IgD-negative memory B cell (primary cell): Measurements from ENCODE around the gene NHS. TPM values are rescaled to one million over a fixed set of nuclear protein-coding genes. Genes with fewer than 3 reads are reported as not detected.

ENCODE experiments used
- H3K27ac Mint-ChIP-seq, 3 donors: one replicate each; pipeline ENCODE4 v1.8.0; 2020 to 2022; ENCODE audit warnings: mild to moderate bottlenecking in 3 of 3, mixed read lengths in 3 of 3, moderate library complexity in 1 of 3
- H3K27me3 Mint-ChIP-seq: one replicate; pipeline ENCODE4 v1.8.0; 2021; ENCODE audit warnings: mixed read lengths
- H3K36me3 Mint-ChIP-seq: one replicate; pipeline ENCODE4 v1.8.0; 2020; ENCODE audit warnings: mild to moderate bottlenecking, mixed read lengths
- H3K4me1 Mint-ChIP-seq, 3 donors: one replicate each; pipeline ENCODE4 v1.8.0; 2020 to 2022; ENCODE audit warnings: mixed read lengths in 3 of 3, mild to moderate bottlenecking in 1 of 3
- H3K4me3 Mint-ChIP-seq, 4 donors: one replicate each; pipeline ENCODE4 v1.8.0; 2020 to 2022; ENCODE audit warnings: mild to moderate bottlenecking in 4 of 4, mixed read lengths in 4 of 4, moderate library complexity in 3 of 4
- H3K9me3 Mint-ChIP-seq, 3 donors: one replicate each; pipeline ENCODE4 v1.8.0; 2020 to 2021; ENCODE audit warnings: mixed read lengths in 3 of 3, mild to moderate bottlenecking in 1 of 3
- polyA plus RNA-seq: library from polyadenylated mRNA; unstranded; fragments of 300-500 nt; fragmentation: Illumina TruSeq; gene quantifications from one replicate; pipeline ENCODE4 v1.2.3, GENCODE V29; 2021

Gene NHS
- polyA plus RNA-seq, 1 donor from 2014 or later = not detected

DNA sequence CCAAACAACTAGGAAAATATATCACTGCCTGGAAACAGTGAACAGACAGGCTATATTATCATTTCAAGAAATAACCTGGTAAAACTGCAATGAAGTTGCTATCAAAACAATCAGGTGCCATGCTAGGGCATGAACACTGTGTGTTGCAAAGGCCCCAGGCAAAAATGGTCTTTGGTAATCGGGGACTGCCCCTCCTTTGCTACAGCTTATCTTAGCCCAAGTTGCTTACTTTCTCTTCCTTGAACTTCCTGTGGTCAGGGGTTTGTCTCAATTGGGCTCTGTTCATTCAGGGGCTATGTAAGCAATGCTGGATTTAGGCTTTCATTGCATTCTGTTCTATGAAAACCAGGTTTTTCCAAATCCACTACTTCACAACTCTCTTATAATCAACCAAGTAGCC is 392.7 kb downstream of the NHS start:
- Mint-ChIP-seq H3K27ac (no peak overlapping the region), H3K27me3 (no peaks in the 10 kb centered on the region), H3K4me3 (no peak overlapping the region), H3K36me3 (no peaks in the 10 kb centered on the region), H3K9me3 (no peaks in the 10 kb centered on the region), H3K4me1 (no peaks in the 10 kb centered on the region)

DNA sequence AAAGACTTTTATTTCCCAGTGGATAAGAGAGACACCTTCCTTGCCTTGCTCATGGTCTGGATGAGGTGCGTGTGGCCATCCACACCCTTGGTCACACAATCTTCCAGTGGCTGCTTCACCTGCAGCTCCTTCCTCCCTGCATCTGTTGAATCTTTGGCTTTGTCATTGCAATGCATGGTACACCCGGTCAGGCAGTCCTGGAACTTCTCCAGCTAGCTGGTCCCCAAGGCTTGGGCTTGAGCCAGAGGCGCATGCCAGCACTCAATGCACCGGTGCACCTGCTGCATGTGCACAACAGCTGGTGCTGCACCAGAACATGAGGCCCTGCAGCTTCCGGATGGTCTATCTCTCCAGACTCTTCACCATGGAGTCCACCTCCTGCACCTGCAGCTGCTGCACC is 394.0 kb downstream of the NHS start:
- H3K36me3 Mint-ChIP-seq = no peaks in the 10 kb centered on the region
- H3K27me3 Mint-ChIP-seq = no peaks in the 10 kb centered on the region
- H3K4me1 Mint-ChIP-seq = no peaks in the 10 kb centered on the region
- H3K27ac Mint-ChIP-seq = no peak overlapping the region
- no peak overlapping the region for H3K4me3 Mint-ChIP-seq
- H3K9me3 Mint-ChIP-seq = no peaks in the 10 kb centered on the region

DNA sequence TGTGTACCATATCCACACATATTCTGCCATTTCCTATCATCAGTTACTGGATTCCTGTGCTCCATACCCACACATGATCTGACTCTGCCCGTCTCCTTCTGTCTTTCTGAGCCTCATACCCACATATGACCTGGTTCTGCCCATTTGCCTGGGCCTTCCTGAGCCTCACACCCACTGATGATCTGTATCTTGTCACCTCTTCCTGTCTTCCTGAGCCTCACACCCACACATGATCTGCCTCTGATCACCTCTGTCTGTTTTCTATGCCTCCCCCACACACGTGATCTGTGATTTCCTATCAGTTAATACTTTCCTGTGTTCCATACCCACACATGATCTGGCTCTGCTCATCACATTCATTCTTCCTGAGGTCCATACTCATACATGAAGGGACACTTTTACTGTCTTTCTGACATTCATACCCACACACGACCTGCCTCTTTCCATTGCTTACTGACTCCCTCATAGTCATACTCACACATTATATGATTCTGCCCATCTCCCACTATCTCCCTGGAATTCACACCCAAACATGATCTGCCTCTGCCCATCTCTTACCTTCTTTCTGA is 394.8 kb downstream of the NHS start:
- H3K36me3 Mint-ChIP-seq = no peaks in the 10 kb centered on the region
- no peaks in the 10 kb centered on the region for H3K27me3 Mint-ChIP-seq
- no peak overlapping the region for H3K27ac Mint-ChIP-seq

DNA sequence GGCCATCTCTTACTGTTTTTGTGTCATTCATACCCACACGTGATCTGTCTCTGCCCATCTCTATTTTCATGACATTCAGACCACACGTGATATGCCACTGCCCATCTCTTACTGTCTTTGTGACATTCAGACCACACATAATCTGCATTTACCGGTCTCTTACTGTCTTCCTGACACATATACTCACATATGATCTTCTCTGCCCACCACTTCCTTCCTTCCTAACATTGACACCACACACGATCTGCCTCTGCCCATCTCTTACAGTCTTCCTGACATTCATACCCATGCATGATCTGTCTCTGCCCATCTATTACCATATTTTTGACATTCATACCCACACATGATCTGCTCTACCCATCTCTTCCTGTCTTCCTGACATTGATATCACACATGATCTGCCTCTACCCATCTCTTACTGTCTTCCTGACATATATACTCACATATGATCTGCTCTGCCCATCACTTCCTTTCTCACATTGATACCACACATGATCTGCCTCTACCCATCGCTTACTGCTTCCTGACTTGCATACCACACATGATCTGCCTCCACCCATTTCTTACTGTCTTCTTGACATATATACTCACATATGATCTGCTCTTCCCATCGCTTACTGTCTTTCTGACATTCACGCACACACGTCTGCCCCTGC is 398.3 kb downstream of the NHS start:
- H3K9me3 Mint-ChIP-seq = peaks cover 0 to 2% (median 0%) of the 10 kb centered on the region in 3 donors
- no peaks in the 10 kb centered on the region for H3K27me3 Mint-ChIP-seq
- no peaks in the 10 kb centered on the region for H3K4me1 Mint-ChIP-seq
- no peak overlapping the region for H3K27ac Mint-ChIP-seq
- H3K4me3 Mint-ChIP-seq = no peak overlapping the region
- no peaks in the 10 kb centered on the region for H3K36me3 Mint-ChIP-seq

More for the DNA sequence above, 394.8 kb downstream of the NHS start:
- Mint-ChIP-seq H3K4me3 (no peak overlapping the region), H3K4me1 (no peaks in the 10 kb centered on the region), H3K9me3 (no peaks in the 10 kb centered on the region)

DNA sequence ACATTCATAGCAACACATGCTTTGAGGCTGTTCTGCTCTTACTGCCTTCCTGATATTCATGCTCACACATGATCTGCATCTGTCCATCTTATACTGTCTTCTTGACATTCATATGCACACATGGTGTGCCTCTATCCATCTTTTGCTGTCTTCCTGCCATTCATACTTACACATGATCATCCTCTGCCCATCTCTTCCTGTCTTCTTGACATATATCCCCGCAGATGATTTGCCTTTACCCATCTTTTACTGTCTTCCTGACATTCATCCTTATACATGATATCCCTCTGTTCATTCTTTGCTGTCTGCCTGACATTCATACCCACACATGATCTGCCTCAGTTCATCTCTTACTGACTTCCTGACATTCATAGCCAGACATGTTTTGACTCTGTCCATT is 399.1 kb downstream of the NHS start:
- no peaks in the 10 kb centered on the region for H3K36me3 Mint-ChIP-seq
- H3K27ac Mint-ChIP-seq = no peak overlapping the region
- no peaks in the 10 kb centered on the region for H3K4me1 Mint-ChIP-seq
- no peak overlapping the region for H3K4me3 Mint-ChIP-seq
- H3K9me3 Mint-ChIP-seq = peaks cover 0 to 2% (median 2%) of the 10 kb centered on the region in 3 donors
- H3K27me3 Mint-ChIP-seq = no peaks in the 10 kb centered on the region

DNA sequence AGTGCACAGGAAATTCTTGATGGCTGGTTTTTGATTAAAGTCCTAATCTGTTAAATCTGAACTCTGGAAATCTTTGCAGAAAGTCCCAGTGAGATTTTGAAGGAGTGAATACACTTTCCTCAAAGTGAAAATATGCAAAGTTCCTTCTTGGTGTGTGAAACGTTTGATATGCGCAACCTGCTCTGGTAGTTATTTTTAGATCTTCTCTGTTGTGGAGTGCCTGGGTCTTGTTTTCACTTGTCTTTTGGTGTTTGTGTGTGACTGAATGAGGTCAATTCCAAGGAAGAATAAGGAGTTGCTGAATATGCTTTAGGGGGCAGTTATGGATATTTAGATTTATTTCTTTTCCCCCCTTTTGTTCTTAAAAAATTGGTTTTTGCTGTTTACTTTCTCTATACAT is 404.0 kb downstream of the NHS start:
- H3K36me3 Mint-ChIP-seq = no peaks in the 10 kb centered on the region
- no peaks in the 10 kb centered on the region for H3K27me3 Mint-ChIP-seq
- peaks cover 0 to 4% (median 2%) of the 10 kb centered on the region in 3 donors for H3K9me3 Mint-ChIP-seq
- no peak overlapping the region for H3K27ac Mint-ChIP-seq
- H3K4me3 Mint-ChIP-seq = no peak overlapping the region
- no peaks in the 10 kb centered on the region for H3K4me1 Mint-ChIP-seq

DNA sequence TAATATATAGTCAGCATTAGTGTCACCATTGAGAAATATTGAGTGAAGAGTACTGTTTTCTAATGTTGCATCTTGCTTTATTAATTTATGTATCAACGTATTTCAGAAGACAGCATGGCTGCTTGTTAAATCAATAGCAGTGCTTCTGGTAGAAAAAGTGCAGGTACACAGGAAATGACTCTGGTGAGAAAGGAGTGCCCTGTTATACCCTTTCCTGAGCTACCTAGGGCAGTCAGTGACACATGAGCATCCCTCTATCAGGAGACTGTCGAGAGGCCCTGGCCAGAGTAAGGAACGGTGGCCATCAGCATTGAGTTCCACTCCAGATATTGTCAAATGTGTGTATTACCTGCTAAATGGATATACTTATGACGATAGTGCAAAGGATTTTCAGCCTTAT is 404.4 kb downstream of the NHS start:
- no peak overlapping the region for H3K27ac Mint-ChIP-seq
- no peaks in the 10 kb centered on the region for H3K27me3 Mint-ChIP-seq
- H3K4me1 Mint-ChIP-seq = no peaks in the 10 kb centered on the region
- H3K36me3 Mint-ChIP-seq = no peaks in the 10 kb centered on the region
- H3K9me3 Mint-ChIP-seq = peaks cover 0 to 4% (median 2%) of the 10 kb centered on the region in 3 donors
- H3K4me3 Mint-ChIP-seq = no peak overlapping the region
